Adrenal gland (tissue), 5 donors: ENCODE data around the gene PDE7B.

Experiments used
- POLR2A ChIP-seq, 2 donors: fragments of 450-650 bp; IDR thresholded peaks; one replicate each; pipeline ENCODE4 v1.6.1; 2017; ENCODE audit warnings: antibody characterized with exemption in 2 of 2, mild to moderate bottlenecking in 2 of 2, moderate library complexity in 1 of 2
- TF ChIP-seq, protein P1 (sequence below), 6 experiments: fragments of 450-650 bp in 4 of 6; fragments of 200-600 bp in 2 of 6; sonication (generic) in 1 of 6; IDR thresholded peaks; 1 replicate in 5 of 6; 2 replicates in 1 of 6; pipeline versions ENCODE4 v1.5.1 to v1.8.0; 2016 to 2021; ENCODE audit warnings: antibody characterized with exemption in 6 of 6, mild to moderate bottlenecking in 2 of 6, moderate library complexity in 1 of 6
- donor health status: DM: no; HTN: no; CAD: no.

DNA sequence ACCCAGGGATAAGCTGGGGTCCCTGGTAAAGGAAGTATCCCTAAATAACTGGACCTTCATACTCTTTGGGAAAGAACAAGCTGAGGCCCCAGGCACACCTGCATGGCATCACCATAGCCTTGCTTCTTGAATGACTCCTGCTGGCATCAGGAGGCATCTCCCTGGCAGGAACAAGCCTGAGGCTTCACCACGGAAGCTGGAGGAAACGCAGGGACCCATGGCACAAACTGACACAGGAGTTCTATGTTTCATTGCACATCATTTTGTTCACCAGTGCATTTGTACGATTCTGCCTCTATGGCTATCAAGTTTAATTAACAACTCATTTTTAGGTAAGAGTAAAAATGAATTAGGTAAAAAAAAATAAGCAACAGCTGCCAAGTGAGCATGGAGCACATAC is 619 bp upstream of the PDE7B start:
- TF ChIP-seq, protein P1, sequence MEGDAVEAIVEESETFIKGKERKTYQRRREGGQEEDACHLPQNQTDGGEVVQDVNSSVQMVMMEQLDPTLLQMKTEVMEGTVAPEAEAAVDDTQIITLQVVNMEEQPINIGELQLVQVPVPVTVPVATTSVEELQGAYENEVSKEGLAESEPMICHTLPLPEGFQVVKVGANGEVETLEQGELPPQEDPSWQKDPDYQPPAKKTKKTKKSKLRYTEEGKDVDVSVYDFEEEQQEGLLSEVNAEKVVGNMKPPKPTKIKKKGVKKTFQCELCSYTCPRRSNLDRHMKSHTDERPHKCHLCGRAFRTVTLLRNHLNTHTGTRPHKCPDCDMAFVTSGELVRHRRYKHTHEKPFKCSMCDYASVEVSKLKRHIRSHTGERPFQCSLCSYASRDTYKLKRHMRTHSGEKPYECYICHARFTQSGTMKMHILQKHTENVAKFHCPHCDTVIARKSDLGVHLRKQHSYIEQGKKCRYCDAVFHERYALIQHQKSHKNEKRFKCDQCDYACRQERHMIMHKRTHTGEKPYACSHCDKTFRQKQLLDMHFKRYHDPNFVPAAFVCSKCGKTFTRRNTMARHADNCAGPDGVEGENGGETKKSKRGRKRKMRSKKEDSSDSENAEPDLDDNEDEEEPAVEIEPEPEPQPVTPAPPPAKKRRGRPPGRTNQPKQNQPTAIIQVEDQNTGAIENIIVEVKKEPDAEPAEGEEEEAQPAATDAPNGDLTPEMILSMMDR (IDR thresholded peaks at IDR 0.05) = no peak
- TF ChIP-seq POLR2A (IDR thresholded peaks at IDR 0.05) = no peak
